Right kidney (tissue), 9 donors: ENCODE results near the gene EEF1AKMT4.

Source experiments
- DNase-seq: peaks from one replicate; pipeline ENCODE4 v3.0.0-alpha.2; 2016
- long read RNA-seq, 8 donors: transcript quantifications; one replicate each; lab custom pipeline, GENCODE V29; 2026

Gene EEF1AKMT4
- long read RNA-seq, donor 1, transcript EEF1AKMT4-201 (3 exons, 1,823 nt), result major isoform, 10 of 10 reads
- long read RNA-seq, donor 1, partial matches to known transcripts, result 0 of 10 reads
- long read RNA-seq, donor 1, other reads (novel, unspliced or antisense), result 0 of 10 reads
- long read RNA-seq, donor 2, transcript EEF1AKMT4-201 (3 exons, 1,823 nt), result major isoform, 5 of 5 reads
- long read RNA-seq, donor 2, partial matches to known transcripts, result 0 of 5 reads
- long read RNA-seq, donor 2, other reads (novel, unspliced or antisense), result 0 of 5 reads
- long read RNA-seq, donor 3, partial matches to known transcripts, result 0 of 3 reads
- long read RNA-seq, donor 3, other reads (novel, unspliced or antisense), result 0 of 3 reads
- long read RNA-seq, donor 4, transcript EEF1AKMT4-201 (3 exons, 1,823 nt), result major isoform, 5 of 5 reads
- long read RNA-seq, donor 4, partial matches to known transcripts, result 0 of 5 reads
- long read RNA-seq, donor 4, other reads (novel, unspliced or antisense), result 0 of 5 reads
- long read RNA-seq, donor 5, transcript EEF1AKMT4-201 (3 exons, 1,823 nt), result major isoform, 5 of 5 reads
- long read RNA-seq, donor 5, partial matches to known transcripts, result 0 of 5 reads
- long read RNA-seq, donor 5, other reads (novel, unspliced or antisense), result 0 of 5 reads
- long read RNA-seq, donor 6, partial matches to known transcripts, result 0 of 2 reads
- long read RNA-seq, donor 6, other reads (novel, unspliced or antisense), result 0 of 2 reads
- long read RNA-seq, donor 7, partial matches to known transcripts, result 0 of 2 reads
- long read RNA-seq, donor 7, other reads (novel, unspliced or antisense), result 0 of 2 reads
- long read RNA-seq, donor 8, partial matches to known transcripts, result 0 of 3 reads
- long read RNA-seq, donor 8, other reads (novel, unspliced or antisense), result 0 of 3 reads

- peak; percentile 80 for DNase-seq
These were observed at the start of gene EEF1AKMT4 for GRCh38 chr3:184249412-184250166. EEF1AKMT4 (plus strand) TSS chr3:184249672; CDS start chr3:184249695, 23 bp downstream.

GRCh38 chr3:184200825-184201224 lies 48.6 kb upstream of the EEF1AKMT4 start:
- no peak for DNase-seq

GRCh38 chr3:184203526-184203925 lies 45.9 kb upstream of the EEF1AKMT4 start:
- DNase-seq, result no peak

DNA sequence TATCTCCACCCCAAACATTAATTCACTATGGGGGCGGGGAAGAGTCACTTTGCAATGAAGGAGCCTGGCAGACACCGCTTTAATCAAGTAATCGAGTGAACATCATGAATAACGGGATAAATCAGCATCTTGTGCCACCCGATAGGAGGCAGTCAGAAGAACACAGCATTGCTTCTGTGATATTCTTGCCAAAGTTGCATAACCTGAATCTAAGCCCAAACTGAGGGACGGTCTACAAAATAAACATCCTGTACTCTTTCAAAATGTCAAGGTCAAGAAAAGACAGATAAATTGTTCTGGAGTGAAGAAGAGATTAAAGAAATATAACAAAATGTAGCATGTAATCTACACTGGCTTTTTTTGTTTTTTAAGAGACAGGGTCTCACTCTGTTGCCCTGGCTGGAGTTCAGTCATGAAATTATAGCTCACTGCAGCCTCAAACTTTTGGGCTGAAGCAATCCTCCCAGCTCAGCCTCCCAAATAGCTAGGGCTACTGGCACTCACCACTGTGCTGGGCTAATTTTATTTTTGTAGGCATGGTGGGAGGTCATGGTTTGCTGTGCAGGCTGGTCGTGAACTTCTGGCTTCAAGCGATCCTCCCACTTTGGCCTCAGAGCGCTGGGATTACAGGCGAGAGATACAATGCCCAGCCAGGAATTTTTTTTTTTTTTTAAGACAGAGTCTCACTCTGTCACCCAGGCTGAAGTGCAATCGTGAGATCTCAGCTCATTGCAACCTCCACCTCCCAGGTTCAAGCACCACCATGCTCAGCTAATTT lies 40.1 kb upstream of the EEF1AKMT4 start:
- no peak for DNase-seq

DNA sequence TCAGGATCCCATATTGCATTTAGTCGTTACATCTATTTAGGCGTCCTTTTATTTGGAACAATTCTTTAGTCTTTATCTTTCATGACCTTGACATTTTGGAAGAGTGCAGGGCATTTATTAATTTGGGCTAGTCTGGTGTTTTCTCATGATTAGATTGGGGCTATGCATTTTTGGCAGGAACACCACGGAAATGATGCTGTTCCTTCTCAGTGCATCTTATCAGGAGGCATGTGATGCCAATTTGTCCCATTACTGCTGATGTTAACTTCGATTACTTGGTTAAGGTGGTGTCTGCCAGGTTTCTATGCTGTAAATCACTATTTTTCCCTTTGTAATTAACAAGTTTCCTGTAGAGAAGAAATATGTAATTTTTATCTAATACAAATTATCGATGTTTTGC lies 38.2 kb upstream of the EEF1AKMT4 start:
- DNase-seq, result no peak

DNA sequence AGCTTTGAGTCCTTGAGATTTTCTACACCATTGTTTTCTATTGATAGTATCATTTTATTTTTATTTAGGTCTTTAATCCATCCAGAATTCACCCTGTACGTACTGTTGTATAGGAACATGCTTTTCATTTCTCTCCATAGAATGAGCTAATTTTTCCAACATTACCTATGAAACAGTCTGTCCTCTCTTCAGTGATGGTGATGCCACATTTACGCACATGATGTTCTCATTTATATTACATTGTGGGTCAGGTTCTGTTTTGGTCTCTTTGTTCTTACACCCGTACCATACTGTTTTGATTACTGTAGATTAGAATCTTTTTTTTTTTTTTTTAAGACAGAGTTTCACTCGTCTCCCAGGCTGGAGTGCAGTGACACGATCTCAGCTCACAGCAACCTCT lies 37.8 kb upstream of the EEF1AKMT4 start:
- no peak for DNase-seq

DNA sequence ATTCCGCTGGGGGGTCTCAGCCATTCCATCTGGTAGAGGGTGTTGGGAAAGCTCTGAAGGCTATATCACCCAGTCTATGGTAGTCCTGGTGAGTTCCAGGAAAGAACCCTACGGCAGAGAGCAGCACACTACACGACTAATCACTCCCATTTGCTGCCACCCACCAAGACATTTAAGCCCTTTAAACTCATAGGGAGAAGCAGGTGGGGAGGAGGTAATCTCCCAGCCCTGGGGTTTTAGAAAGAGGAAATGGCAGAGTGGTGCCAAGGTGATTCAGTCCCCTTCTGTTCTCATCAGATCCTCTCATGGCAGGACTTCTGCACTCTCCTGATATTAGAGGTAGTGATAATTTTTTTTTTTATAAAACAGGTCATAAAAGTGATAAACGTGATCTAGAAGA lies 30.7 kb upstream of the EEF1AKMT4 start:
- DNase-seq, result no peak

GRCh38 chr3:184222521-184222920 lies 27.0 kb upstream of the EEF1AKMT4 start:
- no peak for DNase-seq

- DNase-seq, result no peak
These were observed 25.5 kb upstream of the EEF1AKMT4 start for GRCh38 chr3:184223946-184224345.

- DNase-seq, result no peak
These were observed 22.0 kb upstream of the EEF1AKMT4 start for GRCh38 chr3:184227481-184227935.

DNA sequence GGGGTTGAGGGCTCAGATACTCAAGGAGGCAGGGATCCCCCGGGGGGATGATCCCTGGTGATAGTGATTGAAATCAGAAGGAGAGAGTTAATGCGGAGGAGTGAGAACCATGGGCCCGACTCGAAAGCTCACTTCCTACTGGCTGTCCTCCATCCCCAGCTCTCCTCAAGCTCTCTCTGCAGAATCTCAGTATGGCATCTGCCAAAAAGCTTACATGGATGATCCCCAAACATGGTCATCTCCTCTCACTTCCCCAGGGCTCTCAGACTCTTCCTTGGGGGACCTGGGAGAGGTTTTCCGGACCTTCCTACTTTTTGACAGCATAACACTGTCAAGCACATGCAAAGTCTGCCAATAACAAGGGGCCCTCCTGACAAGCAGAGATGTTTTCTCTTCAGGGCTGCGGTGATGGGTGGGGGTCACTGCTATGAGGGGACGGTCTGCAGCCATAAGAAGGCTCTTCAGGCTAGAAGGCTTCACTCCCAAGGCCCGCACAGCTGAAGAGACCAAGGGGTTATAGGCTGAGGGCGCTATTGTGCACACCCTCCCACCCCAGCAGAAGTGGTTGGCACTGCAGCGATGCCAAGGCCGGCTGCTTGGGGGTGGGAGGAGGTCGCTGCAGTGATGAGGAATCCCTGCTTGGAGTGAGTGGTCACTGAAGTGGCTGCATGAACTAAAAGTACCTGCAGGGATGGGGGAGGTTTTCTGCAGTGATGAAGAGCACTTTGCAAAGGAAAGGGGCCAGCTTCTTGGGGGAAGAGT lies 20.9 kb upstream of the EEF1AKMT4 start:
- peak; percentile 16 for DNase-seq

DNA sequence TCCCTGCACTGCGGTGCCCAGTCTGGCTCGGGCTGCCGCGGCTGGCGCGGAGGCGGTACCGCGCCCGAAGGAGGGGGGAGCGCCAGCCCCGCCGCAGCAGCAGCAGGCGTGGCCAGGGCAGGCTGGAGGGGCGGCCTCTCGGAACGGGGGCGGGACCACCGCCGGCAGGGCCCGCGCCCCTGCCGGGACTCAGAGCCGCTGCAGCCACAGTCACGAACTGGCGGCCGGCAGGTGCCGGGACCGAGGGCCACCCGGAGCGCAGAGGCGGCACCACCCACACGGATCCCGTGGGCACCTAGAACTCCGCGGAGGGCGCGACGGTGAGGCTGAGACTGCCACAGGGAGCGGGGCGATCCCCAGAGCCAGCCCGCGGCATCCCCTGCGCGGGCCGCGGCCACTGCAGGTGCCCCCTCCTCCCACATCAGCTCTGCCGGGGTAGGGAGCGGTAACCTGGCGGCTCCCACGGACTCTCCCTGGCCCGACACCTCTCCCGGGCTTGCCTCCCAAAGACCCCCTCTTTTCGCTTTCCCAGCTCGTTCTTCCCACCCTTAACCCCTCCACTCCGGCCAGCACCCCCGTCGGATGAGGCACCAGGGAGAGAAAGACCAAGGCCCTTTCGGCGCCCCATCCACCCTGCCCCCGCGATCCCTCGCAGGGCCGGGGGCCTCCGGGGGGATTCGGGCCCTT lies 19.9 kb upstream of the EEF1AKMT4 start, which contains the start of gene VWA5B2:
VWA5B2 (plus strand) TSS at position 192 of the 687 bp plus-strand sequence. CDS start 944 bp downstream, outside the sequence.
- peak; percentile 75 for DNase-seq

- DNase-seq, result peak; percentile 43
These were observed 19.3 kb upstream of the EEF1AKMT4 start for GRCh38 chr3:184230081-184230602.

- DNase-seq, result peak; percentile 13
These were observed 18.6 kb upstream of the EEF1AKMT4 start for GRCh38 chr3:184230603-184231528.

DNA sequence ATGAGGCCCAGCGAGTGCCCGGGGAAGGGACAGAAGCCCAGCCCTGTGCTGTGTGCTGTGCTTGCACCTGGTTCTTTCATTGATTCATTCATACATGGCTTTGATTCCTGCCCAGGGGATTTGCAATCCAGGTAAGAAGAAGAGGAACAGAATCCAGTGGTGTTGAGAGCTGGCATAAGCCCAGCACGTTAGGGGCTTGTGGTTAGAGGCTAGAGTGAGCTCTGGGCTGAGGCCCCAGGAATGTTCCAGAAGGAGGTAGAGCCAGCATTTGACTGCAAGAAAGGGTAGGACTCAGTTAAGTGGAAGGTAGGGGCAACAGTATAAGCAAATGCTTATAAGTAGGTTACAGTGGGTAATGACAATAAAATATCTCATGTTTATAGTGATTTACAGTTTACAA lies 17.8 kb upstream of the EEF1AKMT4 start:
- DNase-seq, result no peak

GRCh38 chr3:184233127-184233843 lies 16.2 kb upstream of the EEF1AKMT4 start:
- no peak for DNase-seq

DNA sequence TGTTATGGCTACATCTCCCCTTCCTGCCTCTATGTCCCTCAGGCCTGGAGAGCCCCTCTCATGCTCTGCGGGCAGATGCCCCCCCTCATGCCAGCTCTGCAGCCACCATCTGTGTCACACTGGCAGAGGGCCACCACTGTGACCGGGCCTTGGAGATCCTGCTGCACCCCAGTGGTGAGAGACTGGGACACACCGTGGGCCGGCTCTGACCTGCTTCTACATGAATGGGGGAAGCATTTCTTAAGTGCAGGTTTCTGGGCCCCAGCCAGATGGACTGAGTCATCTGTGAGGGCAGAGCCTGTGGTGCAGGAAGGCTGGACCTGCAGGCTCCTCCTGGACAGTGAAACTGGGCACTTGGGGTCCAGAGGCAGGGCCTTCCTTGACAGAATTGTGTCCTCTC lies 15.2 kb upstream of the EEF1AKMT4 start:
- DNase-seq, result no peak
